KMS-11 (cell line): ENCODE results near the gene GABRA6.

ENCODE experiments used
- H2AFZ ChIP-seq: fragments of 200-600 bp; sonication (generic); 2 replicates; pipeline ENCODE4 v1.6.1; 2016; ENCODE audit warnings: antibody characterized with exemption, mixed run types, low read depth
- H3K27ac ChIP-seq: fragments of 200-600 bp; sonication (generic); 2 replicates; pipeline ENCODE4 v1.6.1; 2016; ENCODE audit warnings: mild to moderate bottlenecking, mixed run types
- H3K27me3 ChIP-seq: fragments of 200-600 bp; sonication (generic); 2 replicates; pipeline ENCODE4 v1.6.1; 2017; ENCODE audit warnings: mild to moderate bottlenecking, low read depth, mixed run types, moderate library complexity; ENCODE audit not compliant: insufficient read depth
- H3K36me3 ChIP-seq: fragments of 200-600 bp; sonication (generic); 2 replicates; pipeline ENCODE4 v1.6.1; 2017; ENCODE audit warnings: mild to moderate bottlenecking, mixed run types; ENCODE audit not compliant: insufficient read depth
- H3K4me1 ChIP-seq: fragments of 200-600 bp; sonication (generic); 2 replicates; pipeline ENCODE4 v1.6.1; 2016; ENCODE audit warnings: mild to moderate bottlenecking, low read depth, mixed run types; ENCODE audit not compliant: poor library complexity, severe bottlenecking
- H3K4me2 ChIP-seq: fragments of 200-600 bp; sonication (generic); 2 replicates; pipeline ENCODE4 v1.7.0; 2016; ENCODE audit warnings: mild to moderate bottlenecking, mixed run types
- H3K4me3 ChIP-seq: fragments of 200-600 bp; sonication (generic); IDR thresholded peaks from 2 replicates; pipeline ENCODE4 v1.6.1; 2017; ENCODE audit warnings: low read depth, low read length, mixed read lengths; ENCODE audit not compliant: insufficient read depth
- H3K79me2 ChIP-seq: fragments of 200-600 bp; sonication (generic); 2 replicates; pipeline ENCODE4 v1.6.1; 2016; ENCODE audit warnings: low read depth, mixed run types; ENCODE audit not compliant: insufficient read depth
- H3K9ac ChIP-seq: fragments of 200-600 bp; sonication (generic); 2 replicates; pipeline ENCODE4 v1.6.1; 2016; ENCODE audit warnings: mild to moderate bottlenecking, mixed run types
- H4K20me1 ChIP-seq: fragments of 200-600 bp; sonication (generic); 2 replicates; pipeline ENCODE4 v1.6.1; 2016; ENCODE audit warnings: mild to moderate bottlenecking, mixed run types; ENCODE audit not compliant: insufficient read depth
- TF ChIP-seq, protein P1 (sequence below): fragments of 200-600 bp; sonication (generic); conservative IDR thresholded peaks from 2 replicates; pipeline ENCODE4 v1.6.1; 2017; ENCODE audit warnings: low read depth, mild to moderate bottlenecking, antibody characterized with exemption, low read length, moderate library complexity, mixed read lengths

GABRA6 gene

DNA sequence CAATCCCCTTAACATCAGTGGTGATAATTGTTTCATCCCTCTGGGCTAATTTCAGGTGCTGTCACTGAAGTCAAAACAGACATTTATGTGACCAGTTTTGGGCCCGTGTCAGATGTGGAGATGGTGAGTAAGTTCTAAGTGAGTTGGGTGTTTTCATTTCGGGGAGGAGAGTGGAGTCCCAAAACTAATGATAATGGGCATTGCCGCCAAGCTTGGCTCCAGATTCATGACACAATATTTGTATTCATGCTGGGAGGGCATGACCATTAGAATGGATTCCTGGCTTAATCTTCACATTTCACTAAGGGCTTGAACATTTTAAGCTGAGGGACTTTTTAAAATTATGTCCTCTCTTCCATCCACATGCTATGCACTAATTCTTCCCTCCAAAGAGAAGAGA is 1.4 kb downstream of the GABRA6 start:
- no peaks in the 10 kb centered on the region for H3K27me3 ChIP-seq
- no peak overlapping the region for H3K4me2 ChIP-seq
- no peaks in the 10 kb centered on the region for H3K4me1 ChIP-seq
- no peak overlapping the region for H3K27ac ChIP-seq
- H3K4me3 ChIP-seq = no peak overlapping the region
- H4K20me1 ChIP-seq = no peaks in the 10 kb centered on the region
- no peaks in the 10 kb centered on the region for H3K79me2 ChIP-seq
- H2AFZ ChIP-seq = no peak overlapping the region
- TF ChIP-seq, protein P1, sequence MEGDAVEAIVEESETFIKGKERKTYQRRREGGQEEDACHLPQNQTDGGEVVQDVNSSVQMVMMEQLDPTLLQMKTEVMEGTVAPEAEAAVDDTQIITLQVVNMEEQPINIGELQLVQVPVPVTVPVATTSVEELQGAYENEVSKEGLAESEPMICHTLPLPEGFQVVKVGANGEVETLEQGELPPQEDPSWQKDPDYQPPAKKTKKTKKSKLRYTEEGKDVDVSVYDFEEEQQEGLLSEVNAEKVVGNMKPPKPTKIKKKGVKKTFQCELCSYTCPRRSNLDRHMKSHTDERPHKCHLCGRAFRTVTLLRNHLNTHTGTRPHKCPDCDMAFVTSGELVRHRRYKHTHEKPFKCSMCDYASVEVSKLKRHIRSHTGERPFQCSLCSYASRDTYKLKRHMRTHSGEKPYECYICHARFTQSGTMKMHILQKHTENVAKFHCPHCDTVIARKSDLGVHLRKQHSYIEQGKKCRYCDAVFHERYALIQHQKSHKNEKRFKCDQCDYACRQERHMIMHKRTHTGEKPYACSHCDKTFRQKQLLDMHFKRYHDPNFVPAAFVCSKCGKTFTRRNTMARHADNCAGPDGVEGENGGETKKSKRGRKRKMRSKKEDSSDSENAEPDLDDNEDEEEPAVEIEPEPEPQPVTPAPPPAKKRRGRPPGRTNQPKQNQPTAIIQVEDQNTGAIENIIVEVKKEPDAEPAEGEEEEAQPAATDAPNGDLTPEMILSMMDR = no peak
- H3K36me3 ChIP-seq = no peaks in the 10 kb centered on the region
- H3K9ac ChIP-seq = no peak overlapping the region

DNA sequence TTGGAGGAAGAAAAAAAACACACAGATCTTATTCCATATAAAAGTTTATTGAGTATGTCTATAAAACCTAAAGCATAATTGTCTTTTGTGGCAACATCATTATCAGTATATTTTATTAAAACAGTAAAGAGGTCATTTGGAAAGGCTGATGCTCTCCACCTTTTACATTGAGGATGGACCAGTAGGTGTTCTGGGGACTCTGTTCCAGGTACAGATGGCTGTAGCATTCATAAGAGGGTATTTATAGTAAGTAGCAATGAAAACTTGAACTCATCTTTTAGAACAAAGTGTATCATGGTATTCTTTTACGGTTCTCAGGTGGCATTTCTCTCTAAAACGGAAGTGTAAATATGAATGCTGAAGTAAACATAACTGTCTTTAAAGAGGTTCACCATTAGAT is 1.8 kb downstream of the GABRA6 start:
- Histone ChIP-seq H3K27ac (no peak overlapping the region), H2AFZ (no peak overlapping the region), H3K9ac (no peak overlapping the region), H3K79me2 (no peaks in the 10 kb centered on the region), H3K4me3 (no peak overlapping the region), H3K4me2 (no peak overlapping the region), H3K4me1 (no peaks in the 10 kb centered on the region), H4K20me1 (no peaks in the 10 kb centered on the region), H3K36me3 (no peaks in the 10 kb centered on the region), H3K27me3 (no peaks in the 10 kb centered on the region)
- TF ChIP-seq, protein P1 = no peak

DNA sequence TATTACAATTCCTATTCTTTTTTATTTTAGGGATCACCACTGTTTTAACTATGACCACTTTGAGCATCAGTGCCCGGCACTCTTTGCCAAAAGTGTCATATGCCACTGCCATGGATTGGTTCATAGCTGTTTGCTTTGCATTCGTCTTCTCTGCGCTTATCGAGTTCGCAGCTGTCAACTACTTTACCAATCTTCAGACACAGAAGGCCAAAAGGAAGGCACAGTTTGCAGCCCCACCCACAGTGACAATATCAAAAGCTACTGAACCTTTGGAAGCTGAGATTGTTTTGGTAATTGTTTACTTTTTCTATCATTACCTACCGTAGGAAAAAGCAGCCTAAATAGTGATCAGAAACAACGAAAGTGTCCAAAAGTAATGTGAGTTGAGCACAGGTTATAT is 6.4 kb downstream of the GABRA6 start:
- Histone ChIP-seq H3K4me2 (no peak overlapping the region), H3K4me1 (no peaks in the 10 kb centered on the region), H4K20me1 (no peaks in the 10 kb centered on the region), H3K36me3 (no peaks in the 10 kb centered on the region), H3K79me2 (no peaks in the 10 kb centered on the region), H3K9ac (no peak overlapping the region), H2AFZ (no peak overlapping the region), H3K4me3 (no peak overlapping the region), H3K27ac (no peak overlapping the region), H3K27me3 (no peaks in the 10 kb centered on the region)
- TF ChIP-seq, protein P1 = no peak

DNA sequence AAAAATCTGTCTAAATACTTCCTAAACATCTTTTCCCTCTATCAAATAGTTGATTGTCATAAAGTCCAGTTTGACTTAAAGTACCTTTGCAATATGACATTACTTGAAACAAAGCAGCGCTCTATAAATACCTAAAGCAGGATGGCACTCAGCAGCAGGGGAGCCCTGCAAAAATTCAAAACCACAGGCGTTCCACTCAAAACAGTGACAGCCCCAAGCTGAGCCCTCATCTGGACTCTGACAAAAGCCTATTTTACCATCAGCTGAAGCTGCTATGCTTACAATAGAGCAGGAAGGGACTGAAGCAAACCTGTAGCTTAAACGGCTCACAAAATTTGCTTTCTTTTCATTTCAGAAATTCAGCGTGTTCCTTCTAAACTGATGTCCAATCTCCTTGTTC is 11.5 kb downstream of the GABRA6 start:
- no peaks in the 10 kb centered on the region for H3K27me3 ChIP-seq
- H3K27ac ChIP-seq = no peak overlapping the region
- H3K4me3 ChIP-seq = no peak overlapping the region
- H4K20me1 ChIP-seq = no peaks in the 10 kb centered on the region
- no peak overlapping the region for H3K4me2 ChIP-seq
- no peaks in the 10 kb centered on the region for H3K4me1 ChIP-seq
- H3K36me3 ChIP-seq = no peaks in the 10 kb centered on the region
- no peaks in the 10 kb centered on the region for H3K79me2 ChIP-seq
- no peak overlapping the region for H3K9ac ChIP-seq
- H2AFZ ChIP-seq = no peak overlapping the region
- TF ChIP-seq, protein P1 = no peak

DNA sequence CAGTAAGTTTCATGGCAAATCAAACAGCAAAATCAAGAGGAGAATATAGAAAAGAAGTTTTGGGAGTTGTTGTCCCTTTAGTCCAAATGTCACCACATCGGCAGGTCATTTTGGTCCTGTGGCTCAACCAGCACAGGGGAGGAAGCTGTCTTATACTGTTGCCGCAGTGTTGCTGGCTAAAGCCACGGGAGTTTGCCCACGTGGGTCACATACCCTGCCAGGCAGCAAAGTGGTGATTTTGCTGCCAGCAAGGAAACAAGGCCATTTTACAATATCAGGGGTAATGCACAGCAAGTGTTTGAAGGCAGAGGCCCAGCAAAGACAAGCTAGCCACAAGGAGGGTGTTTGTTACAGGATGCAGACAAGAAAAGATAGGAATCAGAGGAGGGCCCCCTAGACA is 14.5 kb downstream of the GABRA6 start:
- Histone ChIP-seq H3K9ac (no peak overlapping the region), H3K27ac (no peak overlapping the region), H3K4me2 (no peak overlapping the region), H3K27me3 (no peaks in the 10 kb centered on the region), H3K4me1 (no peaks in the 10 kb centered on the region), H3K79me2 (no peaks in the 10 kb centered on the region), H2AFZ (no peak overlapping the region), H3K36me3 (no peaks in the 10 kb centered on the region), H4K20me1 (no peaks in the 10 kb centered on the region), H3K4me3 (no peak overlapping the region)
- TF ChIP-seq, protein P1 = no peak
